SK-N-SH treated with all-trans-retinoic acid at 6 μM for 48 hours (cell line): ENCODE data around the gene NOS3.

Source experiments
- ATAC-seq: fragments of 200-7000 bp; cut with Tn5 transposase; 3 replicates; pipeline ENCODE4 v1.9.1; 2020; ENCODE audit warnings: mild to moderate bottlenecking, moderate library complexity
- ARNTL ChIP-seq: fragments of 450-650 bp; formaldehyde crosslinking; IDR thresholded peaks from 2 replicates; pipeline ENCODE4 v1.5.0; 2020; ENCODE audit warnings: low read depth, mild to moderate bottlenecking, moderate library complexity, borderline replicate concordance
- BACH2 ChIP-seq: fragments of 250-450 bp; sonication (Bioruptor Pico); IDR thresholded peaks from 2 replicates; pipeline ENCODE4 v1.9.0; 2021; ENCODE audit warnings: mild to moderate bottlenecking, borderline replicate concordance
- CREB5 ChIP-seq: fragments of 250-450 bp; sonication (Bioruptor Pico); IDR thresholded peaks from 2 replicates; pipeline ENCODE4 v1.5.1; 2020; ENCODE audit warnings: low read depth, mild to moderate bottlenecking, moderate library complexity
- CSDC2 ChIP-seq: fragments of 250-450 bp; sonication (Bioruptor Pico); IDR thresholded peaks from 2 replicates; pipeline ENCODE4 v1.5.0; 2020; ENCODE audit warnings: mild to moderate bottlenecking, moderate library complexity
- CSRNP3 ChIP-seq: fragments of 250-450 bp; sonication (Bioruptor Pico); IDR thresholded peaks from 2 replicates; pipeline ENCODE4 v1.5.1; 2021; ENCODE audit warnings: mild to moderate bottlenecking, moderate library complexity
- ESRRG ChIP-seq: fragments of 250-450 bp; sonication (Bioruptor Pico); IDR thresholded peaks from 2 replicates; pipeline ENCODE4 v1.6.1; 2021; ENCODE audit warnings: mild to moderate bottlenecking
- GLIS3 ChIP-seq: fragments of 250-450 bp; sonication (Bioruptor Pico); IDR thresholded peaks from 2 replicates; pipeline ENCODE4 v1.5.0; 2020; ENCODE audit warnings: mild to moderate bottlenecking, moderate library complexity
- ISL1 ChIP-seq: fragments of 250-450 bp; sonication (Bioruptor Pico); IDR thresholded peaks from 2 replicates; pipeline ENCODE4 v2.1.2; 2022; ENCODE audit warnings: mild to moderate bottlenecking, moderate library complexity
- OSR1 ChIP-seq: fragments of 250-450 bp; sonication (Bioruptor Pico); IDR thresholded peaks from 2 replicates; pipeline ENCODE4 v1.8.0; 2022; ENCODE audit warnings: moderate library complexity, mild to moderate bottlenecking, inconsistent platforms
- PATZ1 ChIP-seq: fragments of 250-450 bp; sonication (Bioruptor Pico); IDR thresholded peaks from 2 replicates; pipeline ENCODE4 v1.8.0; 2020; ENCODE audit warnings: mild to moderate bottlenecking, moderate library complexity, borderline replicate concordance
- PPARA ChIP-seq: fragments of 250-450 bp; sonication (Bioruptor Pico); IDR thresholded peaks from 2 replicates; pipeline ENCODE4 v1.5.0; 2020; ENCODE audit warnings: mild to moderate bottlenecking, borderline replicate concordance
- RARB ChIP-seq: fragments of 250-450 bp; sonication (Bioruptor Pico); IDR thresholded peaks from 2 replicates; pipeline ENCODE4 v1.8.0; 2021; ENCODE audit warnings: mild to moderate bottlenecking, moderate library complexity
- SNAI2 ChIP-seq: fragments of 250-450 bp; sonication (Bioruptor Pico); IDR thresholded peaks from 2 replicates; pipeline ENCODE4 v1.5.0; 2020; ENCODE audit warnings: mild to moderate bottlenecking, moderate library complexity
- TCF4 ChIP-seq: fragments of 250-450 bp; sonication (Bioruptor Pico); IDR thresholded peaks from 2 replicates; pipeline ENCODE4 v1.8.0; 2021; ENCODE audit warnings: mild to moderate bottlenecking, moderate library complexity, borderline replicate concordance
- TOX ChIP-seq: fragments of 250-450 bp; sonication (Bioruptor Pico); IDR thresholded peaks from 2 replicates; pipeline ENCODE4 v1.8.0; 2021; ENCODE audit warnings: mild to moderate bottlenecking, moderate library complexity, borderline replicate concordance
- TSHZ2 ChIP-seq: fragments of 250-450 bp; sonication (Bioruptor Pico); IDR thresholded peaks from 2 replicates; pipeline ENCODE4 v1.5.0; 2020; ENCODE audit warnings: mild to moderate bottlenecking, moderate library complexity
- ZC3H10 ChIP-seq: fragments of 250-450 bp; sonication (Bioruptor Pico); IDR thresholded peaks from 2 replicates; pipeline ENCODE4 v1.5.1; 2021; ENCODE audit warnings: mild to moderate bottlenecking, moderate library complexity
- ZFP3 ChIP-seq: fragments of 250-450 bp; sonication (Bioruptor Pico); IDR thresholded peaks from 2 replicates; pipeline ENCODE4 v1.5.0; 2020; ENCODE audit warnings: mild to moderate bottlenecking, moderate library complexity
- ZFP30 ChIP-seq: fragments of 450-650 bp; formaldehyde crosslinking; IDR thresholded peaks from 2 replicates; pipeline ENCODE4 v1.5.0; 2022; ENCODE audit warnings: mild to moderate bottlenecking, moderate library complexity
- ZNF565 ChIP-seq: fragments of 450-650 bp; formaldehyde crosslinking; conservative IDR thresholded peaks from 2 replicates; pipeline ENCODE4 v1.5.0; 2020; ENCODE audit warnings: low read depth, mild to moderate bottlenecking, moderate library complexity
- ZNF70 ChIP-seq: fragments of 450-650 bp; formaldehyde crosslinking; IDR thresholded peaks from 2 replicates; pipeline ENCODE4 v1.5.0; 2020; ENCODE audit warnings: mild to moderate bottlenecking, moderate library complexity
- ZNF8 ChIP-seq: fragments of 450-650 bp; formaldehyde crosslinking; IDR thresholded peaks from 2 replicates; pipeline ENCODE4 v1.5.0; 2020; ENCODE audit warnings: mild to moderate bottlenecking, moderate library complexity

Gene NOS3

GRCh38 chr7:150981644-150982043 lies 9.2 kb upstream of the NOS3 start:
- no peak for ATAC-seq
- no peak for TF ChIP-seq TOX
- no peak for TF ChIP-seq CREB5
- no peak for TF ChIP-seq ESRRG (CRISPR knock-in tag)
- no peak for TF ChIP-seq ZNF70 (CRISPR knock-in tag)
- no peak for TF ChIP-seq ZNF565
- TF ChIP-seq ZFP30 (CRISPR knock-in tag), result no peak
- no peak for TF ChIP-seq ZFP3 (CRISPR knock-in tag)

- TF ChIP-seq BACH2 (no peak), ZFP30 (CRISPR knock-in tag) (no peak), ZNF70 (CRISPR knock-in tag) (no peak), ZFP3 (CRISPR knock-in tag) (no peak), ISL1 (CRISPR knock-in tag) (no peak), PPARA (CRISPR knock-in tag) (no peak), TCF4 (no peak), CREB5 (no peak), GLIS3 (CRISPR knock-in tag) (no peak), CSDC2 (CRISPR knock-in tag) (no peak), ZC3H10 (CRISPR knock-in tag) (no peak), OSR1 (CRISPR knock-in tag) (no peak), PATZ1 (no peak), RARB (CRISPR knock-in tag) (no peak), ARNTL (CRISPR knock-in tag) (no peak), ZNF565 (no peak), TOX (no peak), ZNF8 (CRISPR knock-in tag) (no peak), ESRRG (CRISPR knock-in tag) (no peak)
- no peak for ATAC-seq
These were observed 8.5 kb upstream of the NOS3 start for GRCh38 chr7:150982351-150982750.

GRCh38 chr7:150983893-150984368 lies 6.9 kb upstream of the NOS3 start:
- ATAC-seq, result no peak
- TF ChIP-seq PATZ1, result no peak
- TF ChIP-seq ISL1 (CRISPR knock-in tag), result peak; percentile 30; the same call in 1 of the 2 replicates
- peak; percentile 78 for TF ChIP-seq ZFP3 (CRISPR knock-in tag)
- TF ChIP-seq CSDC2 (CRISPR knock-in tag), result peak; percentile 91; the same call in 1 of the 2 replicates
- peak; percentile 89; the same call in 1 of the 2 replicates for TF ChIP-seq SNAI2 (CRISPR knock-in tag)
- TF ChIP-seq, all 23 proteins: peak for 4

- peak; percentile 87 for ATAC-seq
- no peak for TF ChIP-seq ZC3H10 (CRISPR knock-in tag)
- no peak for TF ChIP-seq CSRNP3
- no peak for TF ChIP-seq ZNF70 (CRISPR knock-in tag)
- no peak for TF ChIP-seq ZNF565
- no peak for TF ChIP-seq TCF4
- no peak for TF ChIP-seq ZFP30 (CRISPR knock-in tag)
- no peak for TF ChIP-seq PATZ1
- TF ChIP-seq ARNTL (CRISPR knock-in tag), result no peak
- TF ChIP-seq CSDC2 (CRISPR knock-in tag), result no peak
- TF ChIP-seq ISL1 (CRISPR knock-in tag), result no peak
- no peak for TF ChIP-seq PPARA (CRISPR knock-in tag)
- TF ChIP-seq TSHZ2 (CRISPR knock-in tag), result no peak
These were observed 4.7 kb upstream of the NOS3 start for GRCh38 chr7:150986099-150986512.
